Testis (tissue), 3 donors: ENCODE data around the gene STEAP3. TPM values are rescaled to one million over a fixed set of nuclear protein-coding genes. Genes with fewer than 3 reads are reported as not detected.

Experiments
- DNase-seq: peaks from one replicate; pipeline ENCODE4 v3.0.0-alpha.2; 2019
- H3K27ac ChIP-seq, 2 donors: fragments of 200-600 bp; sonication (generic); one replicate each; pipeline ENCODE4 v1.5.1; 2019
- H3K27me3 ChIP-seq: fragments of 200-600 bp; sonication (generic); one replicate; pipeline ENCODE4 v1.5.1; 2019
- H3K36me3 ChIP-seq: fragments of 200-600 bp; sonication (generic); one replicate; pipeline ENCODE4 v1.5.1; 2017; ENCODE audit warnings: low read depth; ENCODE audit errors: missing control alignments
- H3K4me1 ChIP-seq: fragments of 200-600 bp; sonication (generic); one replicate; pipeline ENCODE4 v1.5.1; 2019
- H3K4me3 ChIP-seq, 2 donors: fragments of 200-600 bp; sonication (generic); one replicate each; pipeline ENCODE4 v1.5.1; 2017 to 2019
- H3K9me3 ChIP-seq: fragments of 200-600 bp; sonication (generic); one replicate; pipeline ENCODE4 v1.5.1; 2017
- POLR2A ChIP-seq: fragments of 450-650 bp; IDR thresholded peaks from one replicate; pipeline ENCODE4 v1.6.1; 2017; ENCODE audit warnings: antibody characterized with exemption, mild to moderate bottlenecking, moderate library complexity
- WGBS, 2 donors: methylation state at CpG; one replicate each; pipeline ENCODE4 v1.1.5; 2018; 5-methylcytosine and 5-hydroxymethylcytosine counted together
- intact Hi-C: fragments of 100-400 bp; cut with DNase I; formaldehyde crosslinking; loops from one replicate; pipeline ENCODE4 v1.15.1; 2023; ENCODE audit warnings: low total_unique reads
- polyA plus RNA-seq: library from polyadenylated mRNA; stranded (reverse); fragments of 350-450 nt; fragmentation: Illumina TruSeq; extraction: RNeasy Lipid Tissue Mini Kit (QIAGEN cat#74804); gene quantifications from one replicate; pipeline ENCODE4 v1.2.3, GENCODE V29; 2014; ENCODE audit warnings: low read depth, low replicate concordance; ENCODE audit not compliant: insufficient read depth
- total RNA-seq, 2 donors: library from RNA; depleted of rRNA; stranded (reverse); fragments of >200 nt; gene quantifications; one replicate each; pipeline ENCODE4 v1.2.3, GENCODE V29; 2016
- TF ChIP-seq, protein P1 (sequence below), 3 experiments: fragments of 450-650 bp in 2 of 3; fragments of 200-600 bp in 1 of 3; sonication (generic) in 1 of 3; IDR thresholded peaks; one replicate each; pipeline ENCODE4 v1.5.1; 2016 to 2019; ENCODE audit warnings: antibody characterized with exemption in 3 of 3, mild to moderate bottlenecking in 2 of 3, moderate library complexity in 1 of 3

The STEAP3 gene
- total and polyA plus RNA-seq, 3 donors from 2014 or later: 5.1 to 11.9 (median 5.6) TPM

DNA sequence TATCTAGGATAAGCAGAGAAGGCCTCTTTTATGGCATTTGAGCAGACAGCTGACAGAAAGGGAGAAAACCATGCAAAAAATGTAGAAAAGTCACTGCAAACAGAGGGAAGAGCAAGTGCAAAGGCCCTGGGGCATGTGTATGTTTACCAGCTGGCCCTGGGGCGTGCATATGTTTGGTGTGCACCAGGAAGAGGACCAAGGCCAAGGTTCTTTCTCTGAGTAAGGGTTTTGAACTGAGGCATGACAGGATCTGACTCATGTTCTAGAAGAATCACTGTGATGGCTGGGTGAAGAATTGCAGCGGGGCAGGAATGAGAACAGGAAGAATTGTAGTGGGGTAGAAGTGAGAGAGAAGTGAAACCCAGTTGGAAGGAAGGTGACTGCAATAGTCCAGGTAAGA, 69.6 kb downstream of the STEAP3 start:
- no peaks in the 10 kb centered on the region for H3K27me3 ChIP-seq
- no peak overlapping the region for H3K27ac ChIP-seq
- H3K9me3 ChIP-seq: no peaks in the 10 kb centered on the region
- TF ChIP-seq POLR2A: no peak
- TF ChIP-seq, protein P1, sequence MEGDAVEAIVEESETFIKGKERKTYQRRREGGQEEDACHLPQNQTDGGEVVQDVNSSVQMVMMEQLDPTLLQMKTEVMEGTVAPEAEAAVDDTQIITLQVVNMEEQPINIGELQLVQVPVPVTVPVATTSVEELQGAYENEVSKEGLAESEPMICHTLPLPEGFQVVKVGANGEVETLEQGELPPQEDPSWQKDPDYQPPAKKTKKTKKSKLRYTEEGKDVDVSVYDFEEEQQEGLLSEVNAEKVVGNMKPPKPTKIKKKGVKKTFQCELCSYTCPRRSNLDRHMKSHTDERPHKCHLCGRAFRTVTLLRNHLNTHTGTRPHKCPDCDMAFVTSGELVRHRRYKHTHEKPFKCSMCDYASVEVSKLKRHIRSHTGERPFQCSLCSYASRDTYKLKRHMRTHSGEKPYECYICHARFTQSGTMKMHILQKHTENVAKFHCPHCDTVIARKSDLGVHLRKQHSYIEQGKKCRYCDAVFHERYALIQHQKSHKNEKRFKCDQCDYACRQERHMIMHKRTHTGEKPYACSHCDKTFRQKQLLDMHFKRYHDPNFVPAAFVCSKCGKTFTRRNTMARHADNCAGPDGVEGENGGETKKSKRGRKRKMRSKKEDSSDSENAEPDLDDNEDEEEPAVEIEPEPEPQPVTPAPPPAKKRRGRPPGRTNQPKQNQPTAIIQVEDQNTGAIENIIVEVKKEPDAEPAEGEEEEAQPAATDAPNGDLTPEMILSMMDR (IDR thresholded peaks at IDR 0.05): no peak
- WGBS, 2 donors: 80 to 97% methylated on average over 2 of the region's 2 CpGs
- intact Hi-C loops: no loop called here
- H3K36me3 ChIP-seq: no peaks in the 10 kb centered on the region
- no peak for DNase-seq
- H3K4me3 ChIP-seq: no peak overlapping the region
- peaks cover 19% of the 10 kb centered on the region for H3K4me1 ChIP-seq

DNA sequence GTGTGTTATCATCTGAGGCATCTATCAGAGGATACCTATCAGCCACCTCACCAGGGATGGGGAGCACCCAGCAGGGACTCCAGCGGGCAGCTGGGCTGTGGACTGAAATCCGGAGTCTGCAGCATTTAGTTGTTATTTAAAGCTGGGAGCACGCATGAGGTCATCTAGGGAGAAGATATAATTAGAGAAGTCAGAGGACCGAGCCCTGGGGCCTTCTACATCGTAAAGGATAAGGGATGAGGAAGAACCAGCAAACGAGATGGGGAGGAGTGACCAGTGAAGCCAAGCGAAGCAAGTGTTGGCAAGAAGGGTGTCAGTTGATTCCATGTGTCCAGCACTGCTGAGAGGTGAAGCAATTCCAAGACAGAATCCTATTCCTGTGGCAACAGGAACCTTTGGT, 70.3 kb downstream of the STEAP3 start:
- intact Hi-C loops: no loop called here
- Histone ChIP-seq H3K4me1 (peaks cover 14% of the 10 kb centered on the region), H3K27ac (no peak overlapping the region), H3K36me3 (no peaks in the 10 kb centered on the region), H3K4me3 (no peak overlapping the region), H3K9me3 (no peaks in the 10 kb centered on the region), H3K27me3 (no peaks in the 10 kb centered on the region)
- DNase-seq: no peak
- TF ChIP-seq POLR2A: no peak
- TF ChIP-seq, protein P1 (IDR thresholded peaks at IDR 0.05): no peak
- WGBS, 2 donors: 67 to 70% methylated on average over 7 of the region's 7 CpGs

DNA sequence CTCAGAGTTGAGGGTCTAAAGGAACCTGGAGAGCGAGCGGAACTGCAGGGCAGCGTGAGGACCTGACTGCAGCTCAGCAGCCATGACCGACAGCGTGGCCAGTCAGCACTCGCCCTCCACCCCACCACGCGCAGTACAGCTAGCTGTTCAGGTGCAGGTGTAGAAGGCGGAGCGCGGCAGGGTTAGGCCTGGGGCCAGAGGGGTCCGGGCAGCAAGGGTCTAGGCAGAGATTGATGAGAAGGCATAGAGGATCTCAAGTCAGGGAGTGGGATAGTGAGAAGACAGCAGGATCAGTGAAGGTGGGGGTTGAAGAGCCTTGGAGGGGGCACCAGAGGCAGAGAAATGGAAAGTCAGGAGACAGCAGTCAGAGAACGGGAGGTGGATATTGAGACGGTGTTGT, 71.0 kb downstream of the STEAP3 start:
- no peak for DNase-seq
- TF ChIP-seq, protein P1 (IDR thresholded peaks at IDR 0.05): no peak
- intact Hi-C loops: no loop called here

DNA sequence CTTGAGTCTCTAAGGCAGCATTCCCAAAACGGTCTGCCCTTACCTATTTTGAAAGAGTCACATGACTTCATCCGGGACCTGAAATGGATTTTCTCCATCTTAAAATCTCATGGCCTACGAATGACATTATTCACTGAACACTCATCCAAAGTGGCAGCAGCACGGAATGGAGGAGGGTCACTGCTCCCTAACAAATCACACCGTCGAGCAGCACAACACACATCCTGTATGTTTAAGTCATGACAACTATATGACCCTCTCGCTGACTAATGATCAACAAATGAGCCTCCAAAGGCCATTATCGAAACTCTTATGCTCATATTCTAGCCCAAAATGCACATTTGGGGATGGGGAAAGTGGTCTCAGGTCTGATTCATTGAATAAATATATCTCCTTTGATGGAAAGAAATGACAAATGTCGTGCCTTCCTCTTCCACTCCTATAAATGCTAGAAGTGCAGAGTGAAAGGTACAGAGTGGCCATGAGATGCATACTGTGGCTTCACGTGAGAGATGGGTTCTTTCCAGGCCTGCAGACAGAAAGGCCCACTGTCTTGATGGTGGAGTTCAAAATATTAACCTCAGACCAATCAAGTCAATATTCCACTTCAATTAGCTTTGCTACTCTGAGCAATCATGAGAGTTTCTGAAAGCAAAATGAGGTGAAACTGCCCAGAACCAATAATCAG, 72.2 kb downstream of the STEAP3 start:
- H3K27ac ChIP-seq: no peak overlapping the region
- intact Hi-C loops: no loop called here
- 92 to 93% methylated on average over 10 of the region's 10 CpGs for WGBS, 2 donors
- H3K36me3 ChIP-seq: no peaks in the 10 kb centered on the region
- H3K9me3 ChIP-seq: no peaks in the 10 kb centered on the region
- no peak for DNase-seq
- no peaks in the 10 kb centered on the region for H3K27me3 ChIP-seq
- no peak overlapping the region for H3K4me3 ChIP-seq
- H3K4me1 ChIP-seq: peaks cover 6% of the 10 kb centered on the region
- TF ChIP-seq, protein P1 (IDR thresholded peaks at IDR 0.05): no peak
- TF ChIP-seq POLR2A: no peak

More for the DNA sequence above, 71.0 kb downstream of the STEAP3 start:
- no peak overlapping the region for H3K4me3 ChIP-seq
- 87 to 89% methylated on average over 14 of the region's 14 CpGs for WGBS, 2 donors
- no peak overlapping the region for H3K27ac ChIP-seq
- no peaks in the 10 kb centered on the region for H3K36me3 ChIP-seq
- peaks cover 6% of the 10 kb centered on the region for H3K4me1 ChIP-seq
- H3K9me3 ChIP-seq: no peaks in the 10 kb centered on the region
- no peaks in the 10 kb centered on the region for H3K27me3 ChIP-seq

DNA sequence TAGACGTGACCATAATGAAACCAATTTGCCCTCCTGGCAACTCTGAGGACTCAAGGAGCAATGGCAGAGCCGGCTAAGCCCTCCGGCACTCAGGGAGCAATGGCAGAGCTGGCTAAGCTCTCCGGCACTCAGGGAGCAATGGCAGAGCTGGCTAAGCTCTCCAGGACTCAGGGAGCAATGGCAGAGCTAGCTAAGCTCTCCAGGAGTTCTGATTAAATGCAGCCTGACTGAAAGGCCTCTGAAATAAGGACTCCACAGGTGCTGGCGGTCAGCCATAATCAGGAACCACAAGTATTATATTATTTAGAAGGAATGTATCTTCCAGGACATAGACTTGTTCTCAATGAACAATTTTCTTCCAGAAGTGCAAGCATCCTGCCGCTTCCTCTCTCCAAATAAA, 77.8 kb downstream of the STEAP3 start:
- intact Hi-C loops: no loop called here

More for the DNA sequence above, 77.8 kb downstream of the STEAP3 start:
- no peaks in the 10 kb centered on the region for H3K27me3 ChIP-seq
- no peak for DNase-seq
- no peaks in the 10 kb centered on the region for H3K9me3 ChIP-seq
- H3K36me3 ChIP-seq: no peaks in the 10 kb centered on the region
- no peak overlapping the region for H3K27ac ChIP-seq
- no peaks in the 10 kb centered on the region for H3K4me1 ChIP-seq
- 93 to 98% methylated on average over 6 of the region's 6 CpGs for WGBS, 2 donors
- no peak overlapping the region for H3K4me3 ChIP-seq
- no peak for TF ChIP-seq POLR2A
- TF ChIP-seq, protein P1 (IDR thresholded peaks at IDR 0.05): no peak
